MM.1S (cell line): ENCODE results near the gene TP63.

Experiments used
- DNase-seq: peaks from one replicate; pipeline ENCODE4 v3.0.0-alpha.2; 2015
- H2AFZ ChIP-seq: fragments of 300-600 bp; sonication (generic); 2 replicates; pipeline ENCODE4 v1.6.0; 2016; ENCODE audit warnings: antibody characterized with exemption, low read length
- H3F3A ChIP-seq: fragments of 300-600 bp; sonication (generic); 2 replicates; pipeline ENCODE4 v1.6.1; 2016; ENCODE audit warnings: mild to moderate bottlenecking, antibody characterized with exemption, low read length, moderate library complexity, mixed read lengths; ENCODE audit not compliant: insufficient read depth
- H3K27ac ChIP-seq: fragments of 300-600 bp; sonication (generic); 2 replicates; pipeline ENCODE4 v1.5.1; 2016; ENCODE audit warnings: mild to moderate bottlenecking, low read length
- H3K27me3 ChIP-seq: fragments of 300-600 bp; sonication (generic); replicated peaks from 2 replicates; pipeline ENCODE4 v1.6.0; 2016; ENCODE audit warnings: low read length; ENCODE audit not compliant: insufficient read depth
- H3K36me3 ChIP-seq: fragments of 300-600 bp; sonication (generic); replicated peaks from 2 replicates; pipeline ENCODE4 v1.6.1; 2016; ENCODE audit warnings: mild to moderate bottlenecking, low read length, mixed read lengths; ENCODE audit not compliant: insufficient read depth
- H3K4me1 ChIP-seq: fragments of 300-600 bp; sonication (generic); 2 replicates; pipeline ENCODE4 v1.6.1; 2016; ENCODE audit warnings: low read length, mixed read lengths
- H3K4me2 ChIP-seq: fragments of 300-600 bp; sonication (generic); 2 replicates; pipeline ENCODE4 v1.6.0; 2016; ENCODE audit warnings: low read depth, low read length
- H3K4me3 ChIP-seq: fragments of 300-600 bp; sonication (generic); 2 replicates; pipeline ENCODE4 v1.5.1; 2016; ENCODE audit warnings: low read length, mixed read lengths
- H3K79me2 ChIP-seq: fragments of 300-600 bp; sonication (generic); 2 replicates; pipeline ENCODE4 v1.6.1; 2016; ENCODE audit warnings: mixed run types, low read length, mixed read lengths
- H3K9ac ChIP-seq: fragments of 300-600 bp; sonication (generic); 2 replicates; pipeline ENCODE4 v1.6.1; 2016; ENCODE audit warnings: low read length, mixed read lengths
- H3K9me2 ChIP-seq: fragments of 300-600 bp; sonication (generic); replicated peaks from 2 replicates; pipeline ENCODE4 v1.6.1; 2016; ENCODE audit warnings: mild to moderate bottlenecking, low read length, mixed read lengths; ENCODE audit not compliant: insufficient read depth
- H3K9me3 ChIP-seq: fragments of 300-600 bp; sonication (generic); replicated peaks from 2 replicates; pipeline ENCODE4 v1.6.1; 2016; ENCODE audit warnings: mild to moderate bottlenecking, low read length, mixed read lengths; ENCODE audit not compliant: insufficient read depth
- H4K20me1 ChIP-seq: fragments of 300-600 bp; sonication (generic); 2 replicates; pipeline ENCODE4 v1.6.1; 2016; ENCODE audit warnings: mild to moderate bottlenecking, low read length, moderate library complexity, mixed read lengths; ENCODE audit not compliant: insufficient read depth
- EZH2 ChIP-seq: fragments of 300-600 bp; sonication (generic); optimal IDR thresholded peaks from 2 replicates; pipeline ENCODE3; 2017; ENCODE audit warnings: low read depth, mild to moderate bottlenecking, antibody characterized with exemption, low read length, mixed read lengths
- EZH2phosphoT487 ChIP-seq: fragments of 300-600 bp; sonication (generic); IDR thresholded peaks from 2 replicates; pipeline ENCODE4 v1.6.1; 2018; ENCODE audit warnings: antibody characterized with exemption, low read length
- TF ChIP-seq, protein P1 (sequence below): fragments of 300-600 bp; sonication (generic); IDR thresholded peaks from 2 replicates; pipeline ENCODE4 v1.5.1; 2016; ENCODE audit warnings: antibody characterized with exemption, low read length, mixed read lengths

The TP63 gene

DNA sequence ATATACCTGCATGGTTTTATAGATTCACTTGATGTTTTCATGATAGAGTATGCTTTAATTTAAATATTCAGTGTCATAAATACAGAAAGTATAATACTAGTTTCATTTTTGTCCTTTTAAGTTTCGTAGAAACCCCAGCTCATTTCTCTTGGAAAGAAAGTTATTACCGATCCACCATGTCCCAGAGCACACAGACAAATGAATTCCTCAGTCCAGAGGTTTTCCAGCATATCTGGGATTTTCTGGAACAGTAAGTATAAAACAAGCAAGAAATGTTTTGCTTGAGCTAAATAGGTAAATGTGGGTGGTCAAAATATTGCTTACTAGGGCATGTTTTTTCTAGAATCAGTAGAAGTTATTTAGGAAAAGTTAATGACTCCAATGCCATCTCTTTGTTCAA is 106.4 kb downstream of the TP63 start:
- no peak overlapping the region for H3K9ac ChIP-seq
- DNase-seq, result no peak
- no peaks in the 10 kb centered on the region for H3K79me2 ChIP-seq
- H3K9me3 ChIP-seq, result no peaks in the 10 kb centered on the region
- TF ChIP-seq, protein P1, sequence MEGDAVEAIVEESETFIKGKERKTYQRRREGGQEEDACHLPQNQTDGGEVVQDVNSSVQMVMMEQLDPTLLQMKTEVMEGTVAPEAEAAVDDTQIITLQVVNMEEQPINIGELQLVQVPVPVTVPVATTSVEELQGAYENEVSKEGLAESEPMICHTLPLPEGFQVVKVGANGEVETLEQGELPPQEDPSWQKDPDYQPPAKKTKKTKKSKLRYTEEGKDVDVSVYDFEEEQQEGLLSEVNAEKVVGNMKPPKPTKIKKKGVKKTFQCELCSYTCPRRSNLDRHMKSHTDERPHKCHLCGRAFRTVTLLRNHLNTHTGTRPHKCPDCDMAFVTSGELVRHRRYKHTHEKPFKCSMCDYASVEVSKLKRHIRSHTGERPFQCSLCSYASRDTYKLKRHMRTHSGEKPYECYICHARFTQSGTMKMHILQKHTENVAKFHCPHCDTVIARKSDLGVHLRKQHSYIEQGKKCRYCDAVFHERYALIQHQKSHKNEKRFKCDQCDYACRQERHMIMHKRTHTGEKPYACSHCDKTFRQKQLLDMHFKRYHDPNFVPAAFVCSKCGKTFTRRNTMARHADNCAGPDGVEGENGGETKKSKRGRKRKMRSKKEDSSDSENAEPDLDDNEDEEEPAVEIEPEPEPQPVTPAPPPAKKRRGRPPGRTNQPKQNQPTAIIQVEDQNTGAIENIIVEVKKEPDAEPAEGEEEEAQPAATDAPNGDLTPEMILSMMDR, result no peak
- TF ChIP-seq EZH2 (no peak), EZH2phosphoT487 (no peak)
- no peak overlapping the region for H3K27ac ChIP-seq
- no peaks in the 10 kb centered on the region for H3K27me3 ChIP-seq
- no peaks in the 10 kb centered on the region for H4K20me1 ChIP-seq
- H3K36me3 ChIP-seq, result no peaks in the 10 kb centered on the region
- no peak overlapping the region for H2AFZ ChIP-seq
- no peaks in the 10 kb centered on the region for H3F3A ChIP-seq
- no peak overlapping the region for H3K4me2 ChIP-seq
- H3K4me3 ChIP-seq, result no peak overlapping the region
- H3K9me2 ChIP-seq, result no peaks in the 10 kb centered on the region
- H3K4me1 ChIP-seq, result no peaks in the 10 kb centered on the region

DNA sequence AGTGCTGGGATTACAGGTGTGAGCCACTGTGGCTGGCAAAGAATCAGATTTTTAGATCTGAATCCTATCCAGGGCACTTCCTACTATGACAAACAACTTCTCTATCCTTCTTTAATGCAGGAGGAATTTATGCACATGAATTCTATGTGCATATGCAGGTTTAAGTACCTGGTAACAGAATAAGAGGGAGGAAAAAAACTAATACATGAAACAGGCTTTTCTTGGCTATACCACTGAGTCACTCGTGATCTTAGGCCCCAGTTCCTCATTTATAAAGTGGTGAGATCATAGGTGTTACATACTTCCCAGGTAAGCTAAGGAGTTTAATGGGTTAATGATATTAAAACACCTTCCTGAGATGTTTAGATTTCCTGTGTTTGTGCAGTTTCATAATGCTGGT is 108.2 kb downstream of the TP63 start:
- Histone ChIP-seq H3K27me3 (no peaks in the 10 kb centered on the region), H3K9me2 (no peaks in the 10 kb centered on the region), H3K79me2 (no peaks in the 10 kb centered on the region), H3F3A (no peaks in the 10 kb centered on the region), H3K4me1 (no peaks in the 10 kb centered on the region), H3K9me3 (no peaks in the 10 kb centered on the region), H2AFZ (no peak overlapping the region), H4K20me1 (no peaks in the 10 kb centered on the region), H3K4me2 (no peak overlapping the region), H3K4me3 (no peak overlapping the region), H3K9ac (no peak overlapping the region), H3K27ac (no peak overlapping the region), H3K36me3 (no peaks in the 10 kb centered on the region)
- DNase-seq, result no peak
- TF ChIP-seq, protein P1, result no peak
- no peak for TF ChIP-seq EZH2phosphoT487
- no peak for TF ChIP-seq EZH2

DNA sequence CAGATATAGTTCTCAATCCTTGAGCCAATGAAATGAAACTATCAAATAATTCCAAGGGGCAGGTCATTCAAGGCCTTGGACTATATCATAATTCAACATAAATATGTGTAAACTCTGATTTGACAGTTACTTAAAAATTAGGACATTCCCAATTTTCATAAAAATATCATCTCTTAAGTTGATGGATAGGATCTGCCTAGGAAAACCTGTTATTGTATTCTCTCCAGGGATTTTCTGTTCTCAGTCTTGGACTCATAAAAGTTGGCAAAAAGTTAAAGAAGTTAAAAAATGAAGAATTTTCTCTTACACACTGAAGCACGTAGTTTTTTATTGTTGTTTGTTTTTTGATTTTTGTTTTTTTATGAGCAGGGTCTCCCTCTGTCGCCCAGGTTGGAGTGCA is 109.0 kb downstream of the TP63 start:
- no peaks in the 10 kb centered on the region for H3K4me1 ChIP-seq
- no peak overlapping the region for H3K4me2 ChIP-seq
- H3K36me3 ChIP-seq, result no peaks in the 10 kb centered on the region
- H3K9ac ChIP-seq, result no peak overlapping the region
- no peak for DNase-seq
- no peaks in the 10 kb centered on the region for H4K20me1 ChIP-seq
- no peaks in the 10 kb centered on the region for H3K27me3 ChIP-seq
- no peaks in the 10 kb centered on the region for H3F3A ChIP-seq
- H3K27ac ChIP-seq, result no peak overlapping the region
- TF ChIP-seq EZH2phosphoT487, result no peak
- no peak for TF ChIP-seq EZH2
- TF ChIP-seq, protein P1, result no peak
- no peak overlapping the region for H2AFZ ChIP-seq
- no peak overlapping the region for H3K4me3 ChIP-seq
- no peaks in the 10 kb centered on the region for H3K79me2 ChIP-seq
- no peaks in the 10 kb centered on the region for H3K9me2 ChIP-seq
- no peaks in the 10 kb centered on the region for H3K9me3 ChIP-seq

DNA sequence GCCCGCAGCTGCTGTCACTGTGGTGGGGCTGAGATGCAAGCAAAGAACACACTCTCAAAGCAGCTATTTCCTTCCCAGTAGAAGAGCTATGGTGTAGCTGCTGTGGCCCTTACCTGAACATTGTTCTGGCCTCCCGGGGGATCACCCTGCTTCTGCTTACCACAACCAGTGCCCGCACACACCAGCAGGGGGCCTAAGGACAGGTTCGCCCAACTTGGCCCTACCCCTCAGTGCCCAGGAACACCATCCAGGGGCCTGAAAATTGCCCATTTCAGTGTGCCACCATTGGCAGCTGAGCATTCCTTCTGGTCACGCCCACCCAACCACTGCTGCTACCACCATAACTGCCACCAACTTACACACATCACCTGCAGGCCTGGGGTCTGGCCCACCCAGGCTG is 113.0 kb downstream of the TP63 start:
- Histone ChIP-seq H3K9ac (no peak overlapping the region), H2AFZ (no peak overlapping the region), H3K9me2 (no peaks in the 10 kb centered on the region), H3K27me3 (no peaks in the 10 kb centered on the region), H3K9me3 (no peaks in the 10 kb centered on the region), H3K4me1 (no peaks in the 10 kb centered on the region), H3F3A (no peaks in the 10 kb centered on the region), H3K36me3 (no peaks in the 10 kb centered on the region), H3K4me3 (no peak overlapping the region), H4K20me1 (no peaks in the 10 kb centered on the region), H3K27ac (no peak overlapping the region), H3K79me2 (no peaks in the 10 kb centered on the region), H3K4me2 (no peak overlapping the region)
- DNase-seq, result no peak
- TF ChIP-seq EZH2phosphoT487, result no peak
- no peak for TF ChIP-seq EZH2
